Mucosa of descending colon (tissue), 3 donors: ENCODE data around the gene SYNGR3. TPM values are rescaled to one million over a fixed set of nuclear protein-coding genes. Genes with fewer than 3 reads are reported as not detected.

Source experiments
- ATAC-seq: fragments of 200-7000 bp; cut with Tn5 transposase; one replicate; pipeline ENCODE4 v1.9.1; 2020; ENCODE audit warnings: mild to moderate bottlenecking, moderate library complexity
- DNase-seq, 3 donors: peaks; one replicate each; pipeline ENCODE4 v3.0.0-alpha.2; 2020
- H3K36me3 ChIP-seq: fragments of 200-600 bp; one replicate; pipeline ENCODE4 v1.8.0; 2021; ENCODE audit warnings: low read depth, mild to moderate bottlenecking
- H3K4me1 ChIP-seq: fragments of 200-600 bp; one replicate; pipeline ENCODE4 v1.8.0; 2021; ENCODE audit warnings: low read depth, mild to moderate bottlenecking
- H3K4me3 ChIP-seq: fragments of 200-600 bp; one replicate; pipeline ENCODE4 v1.8.0; 2021; ENCODE audit warnings: mild to moderate bottlenecking
- H3K9me3 ChIP-seq: fragments of 200-600 bp; one replicate; pipeline ENCODE4 v1.8.0; 2021; ENCODE audit warnings: mild to moderate bottlenecking
- CTCF ChIP-seq: fragments of 200-600 bp; IDR thresholded peaks from one replicate; pipeline ENCODE4 v1.8.0; 2022; ENCODE audit warnings: antibody characterized with exemption, mild to moderate bottlenecking
- intact Hi-C, 2 donors: fragments of 100-400 bp; cut with DNase I in 1 of 2; cut with micrococcal nuclease in 1 of 2; formaldehyde crosslinking; loops; one replicate each; pipeline versions ENCODE4 v1.11.0 to v1.11.1; 2022; cut with DNase I, micrococcal nuclease
- total RNA-seq, 3 donors: library from RNA; stranded (reverse); fragmentation: NEBNext Ultra II Directional in 2 of 3; extraction: Animal tissue kit (Norgen Biotek cat#: 25700) in 2 of 3; gene quantifications; one replicate each; pipeline versions ENCODE4 v1.2.1 to v1.2.4, GENCODE V29; 2021 to 2023
- donor health status: DM: no; HTN: no; CAD: no; lungs with moderate emphysema.
- donor health status: DM: no; HTN: no; CAD: no.
- donor health status: DM: no; HTN: yes; CAD: no.

SYNGR3 gene
- total RNA-seq, 3 donors from 2014 or later: 1.3 to 7.9 (median 1.5) TPM

GRCh38 chr16:2042171-2042985 lies 52.6 kb downstream of the SYNGR3 start:
- Histone ChIP-seq H3K36me3 (no peaks in the 10 kb centered on the region), H3K4me1 (peaks cover 65% of the 10 kb centered on the region), H3K9me3 (no peaks in the 10 kb centered on the region), H3K4me3 (no peak overlapping the region)
- ATAC-seq (peak; percentile 36), DNase-seq (peak in 1 of 3 donors; percentile 70)
- intact Hi-C loops: no loop called here
- no peak for TF ChIP-seq CTCF

GRCh38 chr16:2042986-2043666 lies 53.4 kb downstream of the SYNGR3 start:
- Histone ChIP-seq H3K36me3 (no peaks in the 10 kb centered on the region), H3K4me1 (peaks cover 65% of the 10 kb centered on the region), H3K9me3 (no peaks in the 10 kb centered on the region), H3K4me3 (no peak overlapping the region)
- intact Hi-C loops: no loop called here
- ATAC-seq (peak; percentile 57), DNase-seq (peak; percentile 67 to 86 (median 75))
- TF ChIP-seq CTCF: no peak

Other genes with a start within 250 kb of the SYNGR3 start
- gene NME3, start 218.4 kb upstream of the SYNGR3 start, total RNA-seq: 10 to 100 TPM; 49.1 to 66.0 (median 56.0) TPM
- 10 to 100 TPM; 18.4 to 43.1 (median 24.7) TPM for gene EME2, start 217.2 kb upstream of the SYNGR3 start, total RNA-seq
- gene MRPS34, start 216.8 kb upstream of the SYNGR3 start, total RNA-seq: 100 to 1,000 TPM in 1 of 3 donors, 10 to 100 TPM in 2; 89.1 to 107 (median 91.0) TPM
- 10 to 100 TPM; 39.7 to 56.5 (median 52.2) TPM for gene SPSB3, start 207.4 kb upstream of the SYNGR3 start, total RNA-seq
- gene NUBP2, start 207.0 kb upstream of the SYNGR3 start, total RNA-seq: 10 to 100 TPM; 32.1 to 43.1 (median 39.3) TPM
- gene IGFALS, start 196.3 kb upstream of the SYNGR3 start, total RNA-seq: 1 to 10 TPM in 2 of 3 donors, under 1 TPM in 1; 0.51 to 1.9 (median 1.8) TPM
- gene HAGH, start 163.1 kb upstream of the SYNGR3 start, total RNA-seq: 10 to 100 TPM; 63.4 to 94.8 (median 68.0) TPM
- 10 to 100 TPM; 31.4 to 59.6 (median 54.6) TPM for gene FAHD1, start 162.8 kb upstream of the SYNGR3 start, total RNA-seq
- gene MEIOB, start 117.8 kb upstream of the SYNGR3 start, total RNA-seq: not detected
- gene HS3ST6, start 71.6 kb upstream of the SYNGR3 start, total RNA-seq: 1 to 10 TPM; 2.5 to 3.1 (median 2.6) TPM
- 10 to 100 TPM; 34.8 to 46.3 (median 40.5) TPM for gene MSRB1, start 46.8 kb upstream of the SYNGR3 start, total RNA-seq
- gene RPL3L, start 35.3 kb upstream of the SYNGR3 start, total RNA-seq: not detected
- gene NDUFB10, start 30.4 kb upstream of the SYNGR3 start, total RNA-seq: 100 to 1,000 TPM; 204 to 212 (median 210) TPM
- gene RPS2, start 25.1 kb upstream of the SYNGR3 start, total RNA-seq: 1,000 to 10,000 TPM; 1,284 to 2,138 (median 1,849) TPM
- gene RNF151, start 23.1 kb upstream of the SYNGR3 start, total RNA-seq: not detected
- gene TBL3, start 17.9 kb upstream of the SYNGR3 start, total RNA-seq: 10 to 100 TPM; 21.6 to 25.5 (median 24.0) TPM
- 10 to 100 TPM; 12.2 to 39.9 (median 27.1) TPM for gene NOXO1, start 8.5 kb upstream of the SYNGR3 start, total RNA-seq
- gene GFER, start 5.8 kb upstream of the SYNGR3 start, total RNA-seq: 10 to 100 TPM; 42.1 to 75.5 (median 68.8) TPM
- gene ZNF598, start 19.9 kb downstream of the SYNGR3 start, total RNA-seq: 10 to 100 TPM; 41.9 to 45.4 (median 42.4) TPM
- 1 to 10 TPM in 1 of 3 donors, under 1 TPM in 2; 0.32 to 2.1 (median 0.60) TPM for gene NPW, start 29.8 kb downstream of the SYNGR3 start, total RNA-seq
- gene NHERF2, start 36.9 kb downstream of the SYNGR3 start, total RNA-seq: 10 to 100 TPM; 54.5 to 65.4 (median 60.0) TPM
- 10 to 100 TPM; 23.5 to 28.2 (median 24.5) TPM for gene NTHL1, start 57.9 kb downstream of the SYNGR3 start, total RNA-seq
- gene TSC2, start 58.0 kb downstream of the SYNGR3 start, total RNA-seq: 100 to 1,000 TPM; 140 to 161 (median 150) TPM
- 100 to 1,000 TPM in 1 of 3 donors, 10 to 100 TPM in 2; 63.9 to 233 (median 80.8) TPM for gene PKD1, start 145.9 kb downstream of the SYNGR3 start, total RNA-seq
- 10 to 100 TPM in 2 of 3 donors, 1 to 10 TPM in 1; 3.8 to 28.3 (median 15.7) TPM for gene RAB26, start 158.7 kb downstream of the SYNGR3 start, total RNA-seq
- gene TRAF7, start 165.8 kb downstream of the SYNGR3 start, total RNA-seq: 100 to 1,000 TPM in 1 of 3 donors, 10 to 100 TPM in 2; 91.5 to 104 (median 94.0) TPM
- gene CASKIN1, start 206.6 kb downstream of the SYNGR3 start, total RNA-seq: 1 to 10 TPM in 2 of 3 donors, under 1 TPM in 1; 0.06 to 1.5 (median 1.0) TPM
- gene MLST8, start 215.5 kb downstream of the SYNGR3 start, total RNA-seq: 10 to 100 TPM; 25.5 to 30.9 (median 29.8) TPM
- gene BRICD5, start 220.9 kb downstream of the SYNGR3 start, total RNA-seq: 10 to 100 TPM in 2 of 3 donors, 1 to 10 TPM in 1; 8.4 to 12.3 (median 12.1) TPM
- gene PGP, start 224.9 kb downstream of the SYNGR3 start, total RNA-seq: 10 to 100 TPM; 15.5 to 19.7 (median 17.6) TPM
- gene E4F1, start 233.6 kb downstream of the SYNGR3 start, total RNA-seq: 10 to 100 TPM; 23.5 to 28.3 (median 24.2) TPM
- gene DNASE1L2, start 246.5 kb downstream of the SYNGR3 start, total RNA-seq: 1 to 10 TPM in 2 of 3 donors, under 1 TPM in 1; 0.87 to 1.9 (median 1.1) TPM